ENCODE results near the gene PRODH2. TPM values are rescaled to one million over a fixed set of nuclear protein-coding genes. Genes with fewer than 3 reads are reported as not detected.

The PRODH2 gene
- total and polyA plus RNA-seq, 2 donors (not counting 3 experiments of a cell fraction or from before 2014, with no cell fraction given): not detected

DNA sequence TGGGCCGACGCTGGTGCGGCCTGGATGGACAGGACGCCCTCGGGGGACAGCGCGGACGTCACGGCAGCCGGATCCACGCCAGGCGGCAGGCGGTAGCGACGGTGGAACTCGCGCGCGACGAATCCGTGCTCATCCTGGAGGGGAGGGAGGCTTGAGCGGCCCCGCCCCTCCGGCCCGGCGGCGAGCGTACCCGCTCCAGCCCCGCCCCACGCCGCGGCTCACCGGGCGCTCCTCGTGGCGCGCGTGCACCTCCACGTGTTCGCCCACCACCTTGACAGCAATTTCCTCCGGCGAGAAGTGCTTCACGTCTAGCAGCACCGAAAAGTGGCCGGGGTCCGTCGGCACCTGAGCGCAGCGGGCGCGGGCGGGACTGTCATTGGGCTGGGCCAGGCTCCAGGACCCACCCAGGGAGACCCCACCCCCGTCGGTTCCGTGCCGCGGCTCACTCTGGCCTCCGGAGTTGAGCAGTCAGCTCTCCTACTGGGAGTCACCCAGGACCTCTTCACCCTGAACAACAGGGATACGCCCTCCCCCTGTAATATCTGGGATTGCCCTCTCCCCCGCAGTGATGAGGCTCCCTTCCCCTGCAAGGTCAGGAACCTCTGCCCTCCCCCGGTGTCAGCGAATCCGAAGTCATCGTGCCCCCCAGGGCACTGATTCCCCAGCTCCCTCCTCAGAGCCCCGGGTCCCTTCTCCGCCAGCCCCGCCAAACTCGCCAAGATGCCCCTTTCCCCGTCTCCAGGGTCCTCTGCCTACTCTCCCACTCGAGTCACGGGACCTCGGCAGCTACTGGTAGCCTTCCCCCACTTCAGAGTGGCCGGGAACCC is 56.9 kb downstream of the PRODH2 start:
- Histone ChIP-seq H3K9ac (replicated peaks; ENCODE audit: extremely low read depth, insufficient read depth, low read length) (no peak overlapping the region), H2AFZ (ENCODE audit: low read depth, low read length) (no peak overlapping the region), H3K9me3 (replicated peaks; ENCODE audit: control insufficient read depth, insufficient read depth, low read length) (no peaks in the 10 kb centered on the region), H4K20me1 (replicated peaks; ENCODE audit: control insufficient read depth, extremely low read depth, insufficient read depth, low read length) (no peaks in the 10 kb centered on the region), H3K4me1 (ENCODE audit: control insufficient read depth, extremely low read depth, insufficient read depth, low read length) (peaks cover 22% of the 10 kb centered on the region), H3K36me3 (ENCODE audit: control insufficient read depth in 2 of 2, extremely low read depth in 1 of 2, insufficient read depth in 2 of 2, low read length in 2 of 2) (peaks cover 0 to 13% of the 10 kb centered on the region in 2 experiments), H3K9me1 (replicated peaks; ENCODE audit: control insufficient read depth, extremely low read depth, insufficient read depth, low read length) (no peaks in the 10 kb centered on the region), H3K4me2 (ENCODE audit: insufficient read depth, low read length) (no peak overlapping the region), H3K4me3 (replicated peaks in 1 of 3; ENCODE audit: insufficient read depth in 1 of 3, low read depth in 1 of 3, low read length in 3 of 3) (no peak overlapping the region), H3K27me3 (ENCODE audit: control insufficient read depth in 2 of 2, insufficient read depth in 2 of 2, low read length in 2 of 2) (no peaks in the 10 kb centered on the region), H3K79me2 (ENCODE audit: control insufficient read depth, insufficient read depth, low read length) (peaks cover 14% of the 10 kb centered on the region), H3K27ac (ENCODE audit: insufficient read depth, low read depth, low read length) (no peak overlapping the region)
- no TSS peak for BruUV-seq (replicated peaks)
- DNase-seq (ENCODE audit: low read depth, low spot score): no peak
- TF ChIP-seq POLR2A (IDR thresholded peaks at IDR 0.05; ENCODE audit: low read depth, low read length) (no peak), FOS (IDR thresholded peaks at IDR 0.05; ENCODE audit: borderline replicate concordance, insufficient read depth, low read length) (no peak), MYC (IDR thresholded peaks at IDR 0.05; ENCODE audit: low read depth, low read length) (no peak), JUN (IDR thresholded peaks at IDR 0.05; ENCODE audit: borderline replicate concordance, insufficient read depth, insufficient read length, low read depth) (no peak), EZH2 (IDR thresholded peaks at IDR 0.05; ENCODE audit: borderline replicate concordance, low read depth, low read length, severe bottlenecking) (no peak), POLR2AphosphoS5 (IDR thresholded peaks at IDR 0.05; ENCODE audit: insufficient read depth, low read depth, low read length) (no peak), GATA2 (IDR thresholded peaks at IDR 0.05; ENCODE audit: insufficient read depth, insufficient read length, low read depth, low read length) (no peak)
- TF ChIP-seq, protein P1, sequence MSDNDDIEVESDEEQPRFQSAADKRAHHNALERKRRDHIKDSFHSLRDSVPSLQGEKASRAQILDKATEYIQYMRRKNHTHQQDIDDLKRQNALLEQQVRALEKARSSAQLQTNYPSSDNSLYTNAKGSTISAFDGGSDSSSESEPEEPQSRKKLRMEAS (IDR thresholded peaks at IDR 0.05; ENCODE audit: insufficient read depth, insufficient read length): no peak
- TF ChIP-seq, protein P2, sequence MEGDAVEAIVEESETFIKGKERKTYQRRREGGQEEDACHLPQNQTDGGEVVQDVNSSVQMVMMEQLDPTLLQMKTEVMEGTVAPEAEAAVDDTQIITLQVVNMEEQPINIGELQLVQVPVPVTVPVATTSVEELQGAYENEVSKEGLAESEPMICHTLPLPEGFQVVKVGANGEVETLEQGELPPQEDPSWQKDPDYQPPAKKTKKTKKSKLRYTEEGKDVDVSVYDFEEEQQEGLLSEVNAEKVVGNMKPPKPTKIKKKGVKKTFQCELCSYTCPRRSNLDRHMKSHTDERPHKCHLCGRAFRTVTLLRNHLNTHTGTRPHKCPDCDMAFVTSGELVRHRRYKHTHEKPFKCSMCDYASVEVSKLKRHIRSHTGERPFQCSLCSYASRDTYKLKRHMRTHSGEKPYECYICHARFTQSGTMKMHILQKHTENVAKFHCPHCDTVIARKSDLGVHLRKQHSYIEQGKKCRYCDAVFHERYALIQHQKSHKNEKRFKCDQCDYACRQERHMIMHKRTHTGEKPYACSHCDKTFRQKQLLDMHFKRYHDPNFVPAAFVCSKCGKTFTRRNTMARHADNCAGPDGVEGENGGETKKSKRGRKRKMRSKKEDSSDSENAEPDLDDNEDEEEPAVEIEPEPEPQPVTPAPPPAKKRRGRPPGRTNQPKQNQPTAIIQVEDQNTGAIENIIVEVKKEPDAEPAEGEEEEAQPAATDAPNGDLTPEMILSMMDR (IDR thresholded peaks at IDR 0.05; ENCODE audit: extremely low read depth in 1 of 2, insufficient read depth in 1 of 2, low read depth in 1 of 2, low read length in 2 of 2): no peak
- dilution Hi-C loops (cut with MboI; ENCODE audit: extremely low pct_ligation_motif_present, low sequenced_read_pairs): no loop called here
- intact Hi-C loops (cut with micrococcal nuclease): loop anchor here (5.0 kb wide), 1 partner anchor 108 kb away; the partner anchor contains the start of gene COX6B1
- ChIA-PET CTCF (interaction anchor here (0.9 kb wide), 1 partner anchor 10 kb away, joined by 3 read pairs; the partner anchor contains the start of genes PSENEN and U2AF1L4), POLR2A (no interaction called here)
- no peak for FAIRE-seq

Measured in endothelial cell of umbilical vein (primary cell).